ENCODE data around the gene TLDC2.

TLDC2 gene

DNA sequence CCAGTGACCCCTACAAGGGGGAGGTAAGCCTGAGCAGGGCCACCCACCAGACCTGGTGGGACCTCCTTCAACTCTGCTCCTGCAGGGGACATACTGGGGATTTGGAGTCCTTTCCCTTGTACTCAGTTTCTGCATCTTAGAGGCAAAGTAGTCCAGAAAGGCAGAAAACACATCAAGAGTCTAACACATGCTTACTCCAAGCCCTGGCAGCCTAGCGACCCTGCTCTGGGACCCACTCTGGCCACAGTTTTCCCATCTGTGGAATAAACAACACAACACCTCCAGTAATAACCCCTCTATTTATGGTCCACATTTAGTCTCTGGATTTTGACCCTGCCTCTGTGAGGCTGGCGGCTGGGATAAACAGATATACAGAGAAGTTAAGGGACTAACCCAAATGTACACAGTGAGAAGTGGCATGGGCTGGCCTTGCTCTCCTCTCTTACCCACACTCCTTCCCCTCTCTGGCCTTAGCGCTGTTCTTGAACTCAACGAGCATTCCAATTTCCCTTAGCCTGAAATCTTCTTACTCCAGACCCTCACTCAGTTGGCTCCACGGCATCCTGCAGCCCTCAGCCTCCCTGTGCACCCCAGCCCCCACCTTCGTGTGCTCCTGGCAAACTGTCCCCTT lies 16.1 kb upstream of the TLDC2 start:
- Histone ChIP-seq H3K27me3 (no peaks in the 10 kb centered on the region), H3K27ac (peak overlapping the region; percentile 90), H3K9me3 (no peaks in the 10 kb centered on the region), H3K4me3 (no peak overlapping the region), H3K4me1 (peaks cover 4 to 78% (median 69%) of the 10 kb centered on the region in 4 donors), H3K36me3 (no peaks in the 10 kb centered on the region)
- intact Hi-C loops (cut with DNase I; ENCODE audit: low total_unique reads), result loop anchor here (5.0 to 10.0 kb wide), 2 partner anchors 45 to 88 kb away; partner anchors contain the start of gene DSN1
- TF ChIP-seq, protein P1, sequence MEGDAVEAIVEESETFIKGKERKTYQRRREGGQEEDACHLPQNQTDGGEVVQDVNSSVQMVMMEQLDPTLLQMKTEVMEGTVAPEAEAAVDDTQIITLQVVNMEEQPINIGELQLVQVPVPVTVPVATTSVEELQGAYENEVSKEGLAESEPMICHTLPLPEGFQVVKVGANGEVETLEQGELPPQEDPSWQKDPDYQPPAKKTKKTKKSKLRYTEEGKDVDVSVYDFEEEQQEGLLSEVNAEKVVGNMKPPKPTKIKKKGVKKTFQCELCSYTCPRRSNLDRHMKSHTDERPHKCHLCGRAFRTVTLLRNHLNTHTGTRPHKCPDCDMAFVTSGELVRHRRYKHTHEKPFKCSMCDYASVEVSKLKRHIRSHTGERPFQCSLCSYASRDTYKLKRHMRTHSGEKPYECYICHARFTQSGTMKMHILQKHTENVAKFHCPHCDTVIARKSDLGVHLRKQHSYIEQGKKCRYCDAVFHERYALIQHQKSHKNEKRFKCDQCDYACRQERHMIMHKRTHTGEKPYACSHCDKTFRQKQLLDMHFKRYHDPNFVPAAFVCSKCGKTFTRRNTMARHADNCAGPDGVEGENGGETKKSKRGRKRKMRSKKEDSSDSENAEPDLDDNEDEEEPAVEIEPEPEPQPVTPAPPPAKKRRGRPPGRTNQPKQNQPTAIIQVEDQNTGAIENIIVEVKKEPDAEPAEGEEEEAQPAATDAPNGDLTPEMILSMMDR (IDR thresholded peaks at IDR 0.05), result no peak
- DNase-seq, result no peak

- Histone ChIP-seq H3K4me3 (peak overlapping the region; percentile 72 to 85), H3K9me3 (no peaks in the 10 kb centered on the region), H3K27ac (peak overlapping the region; percentile 90), H3K36me3 (no peaks in the 10 kb centered on the region), H3K4me1 (peaks cover 4 to 73% (median 64%) of the 10 kb centered on the region in 4 donors), H3K27me3 (no peaks in the 10 kb centered on the region)
- intact Hi-C loops (cut with DNase I; ENCODE audit: low total_unique reads), result loop anchor here (5.0 to 10.0 kb wide), 2 partner anchors 46 to 88 kb away; partner anchors contain the start of gene DSN1
- TF ChIP-seq, protein P1 (IDR thresholded peaks at IDR 0.05), result no peak
- no peak for DNase-seq
Observed at GRCh38 chr20:36860339-36860738, 15.6 kb upstream of the TLDC2 start.

DNA sequence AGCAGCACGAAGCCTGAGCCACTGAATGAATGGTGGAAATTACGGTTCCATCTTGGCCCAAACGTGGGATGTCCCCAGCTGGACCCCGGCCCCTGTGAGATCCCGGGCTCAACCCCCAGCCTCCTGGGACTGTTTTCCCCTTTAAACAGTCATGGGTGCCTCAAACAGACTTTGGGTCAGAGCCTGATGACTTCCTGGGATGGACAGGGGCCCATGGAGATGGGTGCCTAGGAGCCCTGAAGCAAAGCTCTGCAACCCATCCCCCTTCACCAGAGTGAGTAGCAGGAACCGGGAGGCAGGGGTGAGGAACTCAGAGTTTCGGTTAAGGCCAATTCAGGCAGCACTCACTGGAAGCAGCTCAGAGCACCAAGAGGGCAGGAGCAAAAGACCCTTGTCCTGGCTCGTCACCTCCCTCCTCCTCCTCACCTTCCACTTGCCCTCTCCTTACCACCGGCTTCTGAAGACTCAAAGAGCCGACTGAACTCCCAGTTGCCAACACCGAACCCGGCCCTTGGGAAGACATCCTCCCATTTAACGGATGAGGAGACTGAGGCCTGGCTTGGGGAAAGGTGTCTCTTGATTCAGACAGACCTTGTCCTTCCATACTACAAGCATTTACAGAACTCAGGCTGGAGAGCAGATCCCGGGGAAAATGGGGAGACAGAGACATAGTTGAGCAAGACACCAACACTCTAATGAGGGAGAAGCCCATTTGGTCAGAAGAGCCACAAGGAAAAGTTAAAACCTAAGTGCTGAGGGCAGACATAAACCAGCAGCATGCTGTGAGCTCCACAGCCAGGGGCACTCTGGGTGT lies 14.9 kb upstream of the TLDC2 start:
- TF ChIP-seq, protein P1 (IDR thresholded peaks at IDR 0.05), result no peak
- H3K4me1 ChIP-seq, result peaks cover 4 to 66% (median 57%) of the 10 kb centered on the region in 4 donors
- peak overlapping the region; percentile 72 to 85 for H3K4me3 ChIP-seq
- no peaks in the 10 kb centered on the region for H3K9me3 ChIP-seq
- no peak for DNase-seq
- H3K27me3 ChIP-seq, result no peaks in the 10 kb centered on the region
- intact Hi-C loops (cut with DNase I; ENCODE audit: low total_unique reads), result loop anchor here (5.0 to 10.0 kb wide), 2 partner anchors 46 to 89 kb away; partner anchors contain the start of gene DSN1
- no peaks in the 10 kb centered on the region for H3K36me3 ChIP-seq
- peak overlapping the region; percentile 90 for H3K27ac ChIP-seq

- intact Hi-C loops (cut with DNase I; ENCODE audit: low total_unique reads), result loop anchor here (5.0 to 10.0 kb wide), 2 partner anchors 47 to 89 kb away; partner anchors contain the start of gene DSN1
- DNase-seq, result peak in 1 of 2 donors; percentile 80
- H3K9me3 ChIP-seq, result no peaks in the 10 kb centered on the region
- H3K27ac ChIP-seq, result peak overlapping the region; percentile 90
- peak overlapping the region; percentile 72 to 85 for H3K4me3 ChIP-seq
- H3K4me1 ChIP-seq, result peaks cover 4 to 60% (median 52%) of the 10 kb centered on the region in 4 donors
- TF ChIP-seq, protein P1 (IDR thresholded peaks at IDR 0.05), result no peak
- no peaks in the 10 kb centered on the region for H3K36me3 ChIP-seq
- no peaks in the 10 kb centered on the region for H3K27me3 ChIP-seq
Observed at GRCh38 chr20:36861625-36861874, 14.4 kb upstream of the TLDC2 start.

DNA sequence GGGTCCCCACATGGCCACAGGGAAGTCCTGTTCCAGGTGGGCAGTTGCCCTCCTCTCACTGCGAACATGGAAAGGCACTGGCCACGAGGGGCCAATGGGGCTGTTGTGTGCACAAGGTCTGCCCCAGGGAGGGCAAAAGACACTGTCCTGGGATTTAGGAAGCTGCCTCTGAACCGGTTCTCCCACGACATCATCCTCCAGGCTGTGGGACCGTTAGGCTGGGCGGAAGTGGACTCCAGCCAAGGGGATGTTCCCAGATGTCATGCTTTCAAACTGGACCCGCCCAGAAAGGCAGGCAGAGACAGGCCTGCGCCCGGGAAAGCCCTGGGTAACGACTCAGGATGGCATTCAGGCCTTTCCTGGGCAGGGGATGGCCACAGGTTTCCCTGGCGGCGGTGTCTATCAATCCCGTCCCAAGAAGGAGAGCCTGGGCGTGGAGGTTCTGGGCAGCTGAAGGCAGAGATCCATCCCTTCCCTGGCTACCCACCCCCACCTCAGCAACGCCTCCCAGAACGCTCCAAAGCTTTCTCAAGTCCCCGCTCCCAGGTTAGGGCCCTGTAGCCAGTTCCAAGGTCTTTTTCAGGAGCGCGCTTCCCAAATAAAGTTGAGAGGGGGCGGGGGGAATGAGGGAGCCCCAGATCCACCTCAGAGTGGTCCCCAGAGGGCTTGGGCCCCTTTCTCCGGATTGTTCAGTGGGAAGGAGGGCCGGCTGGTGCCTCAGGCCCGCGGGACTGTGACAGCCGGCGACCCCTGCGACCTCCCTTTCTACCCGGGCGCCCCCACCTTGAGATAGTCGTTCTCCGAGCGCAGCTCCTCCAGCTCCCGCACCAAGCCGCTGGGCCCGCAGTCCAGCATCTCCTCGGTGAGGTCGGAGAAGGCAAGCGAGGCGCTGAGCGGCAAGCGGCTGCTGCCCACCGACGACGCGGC lies 13.8 kb upstream of the TLDC2 start:
- peak overlapping the region; percentile 72 to 85 for H3K4me3 ChIP-seq
- peak; percentile 93 for DNase-seq
- no peaks in the 10 kb centered on the region for H3K27me3 ChIP-seq
- no peaks in the 10 kb centered on the region for H3K9me3 ChIP-seq
- intact Hi-C loops (cut with DNase I; ENCODE audit: low total_unique reads), result loop anchor here (5.0 to 10.0 kb wide), 2 partner anchors 47 to 90 kb away; partner anchors contain the start of gene DSN1
- no peaks in the 10 kb centered on the region for H3K36me3 ChIP-seq
- TF ChIP-seq, protein P1 (IDR thresholded peaks at IDR 0.05), result no peak
- H3K4me1 ChIP-seq, result peaks cover 4 to 55% (median 47%) of the 10 kb centered on the region in 4 donors
- peak overlapping the region; percentile 90 for H3K27ac ChIP-seq
